Fibroblast of lung (primary cell): ENCODE results near the gene SIAH3.

ENCODE experiments used
- EZH2 ChIP-seq: IDR thresholded peaks from 2 replicates; pipeline ENCODE4 v1.5.1; 2012; ENCODE audit warnings: low read length, control low read depth, mild to moderate bottlenecking; ENCODE audit errors: missing control alignments
- TF ChIP-seq, protein P1 (sequence below), 2 donors: IDR thresholded peaks in 1 of 2; conservative IDR thresholded peaks in 1 of 2; 1 replicate in 1 of 2; 2 replicates in 1 of 2; pipeline ENCODE4 v1.5.1; 2011 to 2012; ENCODE audit warnings: low read length in 2 of 2, control low read depth in 1 of 2, inconsistent platforms in 1 of 2, low read depth in 1 of 2, mild to moderate bottlenecking in 1 of 2

DNA sequence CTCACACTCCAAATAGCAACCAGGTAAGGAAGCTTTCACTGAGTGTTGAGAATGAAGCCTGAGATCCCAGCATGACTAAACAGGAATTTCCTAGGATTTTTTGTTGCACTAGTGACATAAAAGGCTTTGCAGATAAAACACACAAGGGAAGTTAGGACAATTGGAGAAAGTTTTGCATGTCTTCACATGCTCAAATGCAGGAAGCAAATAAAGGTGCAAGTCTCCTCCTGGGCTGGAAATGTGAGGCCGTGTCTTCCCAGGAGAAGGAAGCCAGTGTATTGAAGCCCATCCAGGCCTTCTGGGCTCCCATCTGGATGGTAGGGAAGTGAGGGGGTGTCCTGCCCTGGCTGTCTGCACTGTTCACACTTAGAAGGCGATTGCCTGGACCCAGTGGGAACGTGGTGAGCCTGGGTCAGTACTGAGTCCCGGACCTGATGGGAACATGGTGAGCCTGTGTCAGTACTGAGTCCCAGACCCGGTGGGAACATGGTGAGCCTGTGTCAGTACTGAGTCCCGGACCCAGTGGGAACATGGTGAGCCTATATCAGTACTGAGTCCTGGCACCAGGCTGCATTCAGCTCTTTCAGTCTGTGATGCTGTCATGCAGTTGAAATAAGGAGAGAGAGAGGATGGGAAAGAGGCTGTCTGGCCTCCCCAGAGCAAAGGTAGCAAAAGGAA, 38.7 kb downstream of the SIAH3 start:
- TF ChIP-seq, protein P1, sequence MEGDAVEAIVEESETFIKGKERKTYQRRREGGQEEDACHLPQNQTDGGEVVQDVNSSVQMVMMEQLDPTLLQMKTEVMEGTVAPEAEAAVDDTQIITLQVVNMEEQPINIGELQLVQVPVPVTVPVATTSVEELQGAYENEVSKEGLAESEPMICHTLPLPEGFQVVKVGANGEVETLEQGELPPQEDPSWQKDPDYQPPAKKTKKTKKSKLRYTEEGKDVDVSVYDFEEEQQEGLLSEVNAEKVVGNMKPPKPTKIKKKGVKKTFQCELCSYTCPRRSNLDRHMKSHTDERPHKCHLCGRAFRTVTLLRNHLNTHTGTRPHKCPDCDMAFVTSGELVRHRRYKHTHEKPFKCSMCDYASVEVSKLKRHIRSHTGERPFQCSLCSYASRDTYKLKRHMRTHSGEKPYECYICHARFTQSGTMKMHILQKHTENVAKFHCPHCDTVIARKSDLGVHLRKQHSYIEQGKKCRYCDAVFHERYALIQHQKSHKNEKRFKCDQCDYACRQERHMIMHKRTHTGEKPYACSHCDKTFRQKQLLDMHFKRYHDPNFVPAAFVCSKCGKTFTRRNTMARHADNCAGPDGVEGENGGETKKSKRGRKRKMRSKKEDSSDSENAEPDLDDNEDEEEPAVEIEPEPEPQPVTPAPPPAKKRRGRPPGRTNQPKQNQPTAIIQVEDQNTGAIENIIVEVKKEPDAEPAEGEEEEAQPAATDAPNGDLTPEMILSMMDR (conservative IDR thresholded peaks at IDR 0.05 in 1 of 2, IDR thresholded peaks at IDR 0.05 in 1 of 2; ENCODE audit: low read depth in 1 of 2, low read length in 2 of 2), result no peak
- no peak for TF ChIP-seq EZH2
